HG02973 (cell line): ENCODE results near the gene RGS13.
A peak's percentile ranks its signal among the peaks of the same experiment; 100 is the strongest.

Experiments
- ATAC-seq: cut with Tn5 transposase; IDR thresholded peaks from one replicate; pipeline ENCODE4 v1.9.1; 2021; ENCODE audit warnings: moderate library complexity; ENCODE audit not compliant: unreplicated experiment

The RGS13 gene

GRCh38 chr1:192626366-192627179 lies 9.4 kb upstream of the RGS13 start:
- peak; percentile 91 for ATAC-seq

GRCh38 chr1:192627901-192628300 lies 8.0 kb upstream of the RGS13 start:
- ATAC-seq: no peak

DNA sequence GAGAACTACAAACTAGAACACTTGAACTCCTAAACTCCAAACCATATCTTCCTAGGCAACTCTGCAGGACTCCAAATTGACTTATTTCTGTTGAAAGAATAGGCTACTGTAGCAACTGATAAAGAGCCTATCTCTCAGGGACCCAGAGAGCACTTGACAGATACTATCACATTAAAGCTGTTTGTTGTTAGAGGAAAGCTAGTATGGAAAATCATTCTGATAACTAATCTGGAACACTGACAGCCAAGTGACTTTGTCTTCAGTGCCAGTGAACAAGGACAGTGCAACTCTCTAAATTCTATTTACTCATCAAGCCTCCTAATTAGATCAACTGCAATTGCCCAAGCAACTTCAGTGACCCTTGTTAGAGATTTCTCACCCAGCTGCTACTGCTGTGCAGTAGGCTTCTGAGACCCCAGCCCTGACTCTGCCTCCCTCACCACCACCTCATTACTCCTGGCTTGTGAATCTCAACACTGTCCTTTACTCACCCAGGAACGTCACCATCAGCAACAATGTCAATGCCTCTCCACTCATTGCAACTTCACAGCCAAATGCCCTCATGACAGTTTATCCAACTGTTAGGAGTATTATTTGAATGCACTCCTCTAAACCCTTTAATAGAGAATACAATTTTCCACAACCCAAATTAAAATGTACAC lies 7.4 kb upstream of the RGS13 start:
- no peak for ATAC-seq

DNA sequence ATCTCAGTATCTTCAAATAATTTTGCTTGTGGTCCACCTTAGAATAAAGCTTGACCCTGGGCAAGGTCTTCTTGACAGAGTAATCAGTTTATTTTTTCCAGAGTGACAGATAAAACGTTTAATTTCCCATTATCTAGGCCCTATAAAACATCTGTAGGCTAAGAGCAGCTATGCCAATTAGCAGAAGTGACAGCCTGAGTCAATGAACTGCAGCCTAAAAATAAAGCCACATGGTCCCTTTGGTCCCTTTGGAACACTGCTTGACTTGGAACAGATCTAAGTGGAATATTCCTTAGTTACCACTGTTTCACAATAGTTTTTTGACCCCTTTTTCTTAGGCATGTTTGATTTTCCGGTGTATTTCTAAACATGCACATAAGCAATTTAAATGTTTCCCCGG lies 6.3 kb upstream of the RGS13 start:
- no peak for ATAC-seq

DNA sequence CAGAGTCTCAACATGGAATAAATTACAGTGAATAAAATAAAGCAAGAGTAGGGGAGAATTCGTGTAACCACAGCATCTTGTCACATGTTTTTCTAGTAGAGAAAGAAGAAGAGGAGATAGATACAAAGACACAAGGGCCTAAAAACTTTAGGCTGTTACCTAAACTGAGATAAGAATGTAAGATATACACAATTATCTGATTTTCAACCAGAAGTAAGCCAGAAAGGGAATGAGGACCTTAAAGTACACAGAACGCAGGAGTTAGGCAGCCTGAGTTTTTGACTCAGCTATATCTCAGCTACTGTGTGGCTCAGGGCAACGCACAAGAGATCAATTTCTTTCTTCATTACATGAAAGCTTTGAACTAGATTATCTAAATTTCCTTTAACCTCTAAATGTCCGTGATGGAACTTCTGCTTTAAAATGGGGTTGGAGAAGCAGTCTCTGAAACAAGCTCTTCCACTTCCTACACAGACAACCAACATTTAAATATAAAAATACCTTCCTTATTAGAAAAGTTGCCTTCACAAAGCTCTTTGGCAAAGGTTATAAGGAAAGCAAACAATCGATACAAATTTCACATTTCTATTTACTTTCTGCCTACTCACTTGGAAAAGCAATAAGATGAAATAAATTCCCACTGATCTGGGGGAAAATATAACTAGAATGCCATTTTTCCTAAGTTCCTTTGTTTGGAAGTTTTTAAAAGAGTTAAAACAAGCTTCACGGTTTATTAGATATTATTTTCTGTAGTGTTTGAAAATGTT lies 5.2 kb upstream of the RGS13 start:
- no peak for ATAC-seq

DNA sequence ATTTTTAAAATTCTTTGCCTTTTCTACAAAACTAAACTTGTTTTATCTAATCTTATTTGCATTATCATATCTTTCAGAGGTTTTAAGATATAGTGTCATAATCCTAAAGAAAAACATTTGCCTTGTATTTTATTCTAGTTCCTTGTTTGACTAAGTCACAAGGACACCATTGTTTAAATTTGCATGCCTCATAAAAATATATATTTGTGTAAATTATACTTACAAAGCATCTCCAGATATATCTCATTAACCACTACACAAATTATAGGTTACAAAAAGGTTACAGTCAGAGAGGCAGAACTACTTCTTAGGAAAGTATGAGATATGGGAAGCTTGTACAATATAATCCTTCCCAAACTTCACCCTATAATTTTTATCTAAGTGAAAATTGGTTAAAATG lies 4.2 kb upstream of the RGS13 start:
- ATAC-seq: no peak

GRCh38 chr1:192632188-192632587 lies 3.8 kb upstream of the RGS13 start:
- no peak for ATAC-seq

- no peak for ATAC-seq
Measured at GRCh38 chr1:192632641-192633532, 3.1 kb upstream of the RGS13 start.

DNA sequence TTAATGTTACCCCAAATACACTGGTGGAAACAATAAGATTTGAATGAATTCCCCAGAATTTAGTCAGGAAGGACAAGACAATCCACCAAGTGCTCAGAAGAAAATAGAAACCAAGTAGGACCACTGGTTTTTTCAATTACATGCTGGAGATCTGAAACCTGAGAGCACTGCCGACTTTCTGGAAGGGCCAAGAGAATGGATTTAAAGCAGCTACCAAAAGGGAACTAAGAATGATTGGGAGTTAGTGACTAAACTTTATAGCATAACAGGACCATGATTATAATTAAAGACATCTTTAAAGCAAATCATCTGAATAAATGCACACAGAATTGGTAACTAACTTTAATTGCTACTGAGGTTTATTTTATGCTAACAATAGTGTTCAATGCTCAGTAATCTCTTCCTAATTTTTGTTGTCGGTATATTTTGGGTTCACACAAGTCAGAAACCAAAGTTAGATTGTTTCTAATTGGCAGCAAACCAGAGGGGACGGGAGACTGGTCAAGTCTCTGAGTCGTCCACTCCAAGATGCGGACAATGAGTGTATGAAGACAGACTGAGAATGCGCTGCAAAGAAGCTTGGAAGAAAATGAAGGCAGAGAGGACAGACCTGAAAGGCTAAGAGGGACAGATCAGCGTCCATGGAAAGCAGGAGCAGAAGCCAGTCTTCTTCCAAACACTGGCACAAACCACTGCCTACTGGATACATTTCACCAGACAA lies 2.3 kb upstream of the RGS13 start:
- no peak for ATAC-seq

DNA sequence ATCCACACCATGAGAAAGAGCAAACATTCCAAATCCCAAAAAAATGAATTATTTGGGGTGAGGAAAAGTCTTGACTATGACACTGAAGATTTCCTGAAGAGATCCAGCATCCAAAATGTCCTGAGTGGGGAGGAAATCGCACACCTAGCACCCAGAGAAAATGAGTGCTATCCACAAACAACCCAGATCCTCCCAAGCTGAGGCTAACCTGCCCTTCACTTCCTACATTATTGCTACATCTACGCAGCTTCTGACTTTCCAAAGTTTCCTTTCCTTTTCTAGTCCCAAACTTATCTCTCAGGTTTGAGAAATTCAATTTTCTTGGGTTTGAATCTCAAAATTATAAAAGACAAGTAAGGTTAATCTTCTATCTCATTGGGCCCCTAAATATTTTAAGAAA lies 906 bp upstream of the RGS13 start:
- ATAC-seq: no peak

GRCh38 chr1:192639607-192640368 lies 3.8 kb downstream of the RGS13 start:
- peak; percentile 82 for ATAC-seq

DNA sequence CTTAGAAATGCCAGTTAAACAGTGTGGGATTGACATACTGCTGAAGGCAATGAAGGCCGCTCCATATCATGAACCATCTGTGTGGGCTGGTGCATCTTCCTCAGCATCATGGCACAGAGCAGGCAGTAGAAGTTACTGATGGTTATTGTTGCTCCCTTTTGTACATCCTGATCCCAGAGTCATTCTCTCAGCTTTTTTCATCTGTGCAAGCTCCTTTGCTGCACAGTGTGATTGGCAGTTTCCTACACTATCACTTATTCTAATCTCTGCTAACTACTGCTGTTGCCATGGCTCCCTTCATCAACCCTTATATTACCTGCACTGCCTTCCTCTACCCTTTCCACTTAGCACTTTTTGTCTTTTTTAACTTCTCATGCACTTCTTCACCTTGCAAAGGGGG lies 16.2 kb downstream of the RGS13 start:
- no peak for ATAC-seq

DNA sequence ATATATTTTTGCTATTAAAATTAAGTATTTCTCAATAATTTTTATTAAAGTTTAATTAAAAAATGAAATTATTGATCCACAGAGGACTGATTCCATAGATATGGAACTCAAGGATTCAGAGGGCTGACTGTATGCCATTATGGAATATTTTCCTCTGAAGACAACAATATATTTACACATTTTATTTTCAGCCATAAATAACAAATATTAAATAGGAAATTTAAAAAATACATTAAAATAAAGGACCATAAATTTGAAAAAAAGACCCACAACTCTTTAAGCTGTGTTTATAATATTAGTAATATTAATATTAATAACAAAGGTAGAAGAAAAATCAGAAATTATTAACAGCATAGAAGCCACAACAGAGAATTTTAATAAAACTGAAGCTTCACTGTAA lies 18.2 kb downstream of the RGS13 start:
- no peak for ATAC-seq

DNA sequence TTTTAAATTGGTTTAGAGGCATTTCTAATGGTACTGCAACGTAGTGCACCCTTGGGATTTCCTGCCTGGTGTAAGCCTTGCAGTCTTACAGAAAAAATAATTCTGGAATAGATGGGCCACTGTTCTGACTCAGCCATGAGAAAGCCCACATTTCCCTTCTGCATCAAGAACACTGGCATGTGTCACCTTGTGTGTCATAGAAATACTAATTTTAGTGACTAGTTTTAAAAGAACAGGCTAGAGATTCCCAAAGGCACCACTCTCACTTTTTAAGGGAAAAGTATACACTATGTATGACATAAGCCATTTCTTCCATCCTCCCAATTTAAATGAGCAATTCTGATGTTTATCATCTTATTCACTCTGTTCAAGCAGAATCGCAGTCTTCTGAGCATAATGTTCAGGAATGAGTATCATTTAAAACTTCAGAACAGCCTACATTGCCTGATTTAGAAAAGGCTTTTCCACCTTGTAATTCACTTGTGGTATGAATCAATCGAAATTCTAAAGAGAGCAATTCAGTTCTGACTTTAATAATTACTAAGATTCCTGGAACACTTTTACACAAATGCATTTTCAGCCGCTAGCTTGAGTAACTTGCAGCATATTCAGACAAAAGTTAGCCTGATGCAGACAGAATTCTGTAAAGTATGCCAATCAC lies 18.8 kb downstream of the RGS13 start:
- no peak for ATAC-seq

DNA sequence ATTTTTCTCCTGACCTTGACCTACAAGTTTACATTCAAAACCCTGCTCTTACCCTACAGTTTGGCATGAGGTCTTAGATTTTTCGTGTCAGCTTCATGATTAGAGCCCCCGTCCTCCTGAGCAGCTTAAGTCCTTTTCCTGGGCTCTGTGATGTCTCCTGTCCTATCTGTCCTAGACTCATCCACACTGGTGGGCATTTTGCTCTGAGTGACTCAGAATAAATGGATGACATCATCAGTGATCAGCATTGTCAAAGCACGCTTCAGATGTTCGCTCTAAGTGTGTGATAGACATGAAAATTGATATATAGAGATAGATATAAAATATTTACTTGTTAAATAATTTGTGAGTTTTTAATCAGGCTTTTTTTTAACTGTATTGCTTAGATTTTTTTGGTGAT lies 21.8 kb downstream of the RGS13 start:
- no peak for ATAC-seq

- no peak for ATAC-seq
Measured at GRCh38 chr1:192658255-192658654, 22.3 kb downstream of the RGS13 start.

GRCh38 chr1:192660613-192661012 lies 24.7 kb downstream of the RGS13 start:
- no peak for ATAC-seq

DNA sequence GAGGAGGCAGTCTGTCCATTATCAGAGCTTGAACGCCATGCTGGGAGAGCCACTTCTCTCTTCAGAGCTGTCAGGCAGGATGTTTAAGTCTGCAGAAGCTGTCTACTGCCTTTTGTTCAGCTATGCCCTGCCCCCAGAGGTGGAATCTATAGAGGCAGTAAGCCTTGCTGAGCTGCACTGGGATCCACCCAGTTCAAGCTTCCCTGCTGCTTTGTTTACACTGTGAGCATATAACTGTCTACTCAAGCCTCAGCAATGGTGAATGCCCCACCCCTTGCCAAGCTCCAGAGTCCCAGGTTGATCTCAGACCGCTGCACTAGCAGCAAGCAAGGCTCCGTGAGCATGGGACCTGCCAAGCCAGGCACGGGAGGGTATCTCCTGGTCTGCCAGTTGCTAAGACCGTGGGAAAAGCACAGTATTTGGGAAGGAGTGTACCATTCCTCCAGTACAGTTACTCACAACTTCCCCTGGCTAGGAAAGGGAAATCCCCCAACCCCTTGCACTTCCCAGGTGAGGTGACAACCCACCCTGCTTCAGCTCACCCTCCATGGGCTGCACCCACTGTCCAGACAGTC lies 32.5 kb downstream of the RGS13 start:
- no peak for ATAC-seq

GRCh38 chr1:192669174-192669573 lies 33.2 kb downstream of the RGS13 start:
- ATAC-seq: no peak
